Measurements from ENCODE around the gene SKOR2.
"Not testable (repeated sequence)": the region's sequence is repeated elsewhere in the genome, so short reads cannot be mapped to it uniquely, and the experiment has no call there.

Gene SKOR2

DNA sequence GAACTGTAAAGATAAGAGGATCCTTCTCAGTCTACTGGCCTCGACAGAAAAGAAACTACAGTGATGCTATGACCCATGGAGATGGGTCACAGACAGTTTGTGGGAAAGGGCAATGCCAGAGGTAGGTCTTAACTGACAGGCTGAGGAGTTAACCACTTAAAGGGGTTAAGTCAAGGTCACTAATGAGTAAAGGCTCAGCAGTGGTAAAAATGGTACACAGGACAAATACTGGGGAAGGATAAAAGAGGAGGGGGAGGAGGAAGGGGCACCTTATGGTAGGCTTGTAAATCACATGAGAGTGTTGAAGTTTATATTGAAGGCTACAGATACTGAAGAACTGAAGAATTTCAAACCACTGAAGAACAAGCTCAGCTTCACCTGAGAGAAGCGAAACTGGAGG, 85.2 kb downstream of the SKOR2 start:
- H3K4me3 ChIP-seq (replicated peaks; ENCODE audit: insufficient read depth, low read length), result no peak overlapping the region
- TF ChIP-seq POLR2AphosphoS5 (IDR thresholded peaks at IDR 0.05; ENCODE audit: low read depth), result no peak
- no peak for TF ChIP-seq REST (IDR thresholded peaks at IDR 0.05; ENCODE audit: insufficient replicate concordance, low read depth)
- TF ChIP-seq GABPA (IDR thresholded peaks at IDR 0.05; ENCODE audit: low read depth), result no peak
- TF ChIP-seq CTCF (IDR thresholded peaks at IDR 0.05; ENCODE audit: insufficient read depth, low read length), result no peak
- no peak for TF ChIP-seq SPI1 (IDR thresholded peaks at IDR 0.05; ENCODE audit: borderline replicate concordance, low read depth)
- DNase-seq (ENCODE audit: low read depth in 1 of 2, low spot score in 1 of 2), result no peak
- no peaks in the 10 kb centered on the region for H3K27me3 ChIP-seq (ENCODE audit: insufficient read depth, poor library complexity, severe bottlenecking)
- no peak overlapping the region for H3K27ac ChIP-seq (replicated peaks)

DNA sequence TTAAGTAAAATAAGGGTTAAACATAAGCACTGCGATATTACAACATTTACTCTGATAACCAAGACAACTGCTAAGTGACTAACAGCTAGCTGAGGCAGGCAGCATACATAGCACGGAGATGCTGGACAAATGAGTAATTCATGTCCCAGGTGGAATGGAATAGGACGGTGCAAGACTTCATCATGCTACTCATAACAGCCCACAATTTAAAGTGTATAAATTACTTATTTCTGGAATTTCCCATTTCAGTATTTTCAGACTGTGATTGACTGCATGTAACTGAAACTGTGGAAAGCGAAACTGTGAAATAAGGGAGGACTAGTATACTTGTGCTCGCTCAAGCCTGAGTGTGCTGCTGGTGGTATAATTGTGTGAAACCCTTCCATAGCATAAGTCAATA, 88.2 kb downstream of the SKOR2 start:
- Histone ChIP-seq H3K27ac (replicated peaks) (no peak overlapping the region), H3K27me3 (ENCODE audit: insufficient read depth, poor library complexity, severe bottlenecking) (no peaks in the 10 kb centered on the region), H3K4me3 (replicated peaks; ENCODE audit: insufficient read depth, low read length) (no peak overlapping the region)
- no peak for DNase-seq (ENCODE audit: low read depth in 1 of 2, low spot score in 1 of 2)
- TF ChIP-seq SPI1 (IDR thresholded peaks at IDR 0.05; ENCODE audit: borderline replicate concordance, low read depth), result no peak
- no peak for TF ChIP-seq REST (IDR thresholded peaks at IDR 0.05; ENCODE audit: insufficient replicate concordance, low read depth)
- no peak for TF ChIP-seq GABPA (IDR thresholded peaks at IDR 0.05; ENCODE audit: low read depth)
- no peak for TF ChIP-seq CTCF (IDR thresholded peaks at IDR 0.05; ENCODE audit: insufficient read depth, low read length)
- no peak for TF ChIP-seq POLR2AphosphoS5 (IDR thresholded peaks at IDR 0.05; ENCODE audit: low read depth)

GRCh38 chr18:47160256-47160655, 91.2 kb downstream of the SKOR2 start:
- no peak for DNase-seq (ENCODE audit: low read depth in 1 of 2, low spot score in 1 of 2)
- H3K27ac ChIP-seq (replicated peaks), result no peak overlapping the region
- H3K27me3 ChIP-seq (ENCODE audit: insufficient read depth, poor library complexity, severe bottlenecking), result no peaks in the 10 kb centered on the region
- TF ChIP-seq GABPA (IDR thresholded peaks at IDR 0.05; ENCODE audit: low read depth) (no peak), SPI1 (IDR thresholded peaks at IDR 0.05; ENCODE audit: borderline replicate concordance, low read depth) (no peak), CTCF (IDR thresholded peaks at IDR 0.05; ENCODE audit: insufficient read depth, low read length) (no peak), REST (IDR thresholded peaks at IDR 0.05; ENCODE audit: insufficient replicate concordance, low read depth) (no peak), POLR2AphosphoS5 (IDR thresholded peaks at IDR 0.05; ENCODE audit: low read depth) (no peak)
- H3K4me3 ChIP-seq (replicated peaks; ENCODE audit: insufficient read depth, low read length), result no peak overlapping the region

- not testable (repeated sequence) for H3K27me3 ChIP-seq (ENCODE audit: insufficient read depth, poor library complexity, severe bottlenecking); H3K4me3 ChIP-seq (replicated peaks; ENCODE audit: insufficient read depth, low read length); DNase-seq (ENCODE audit: low read depth in 1 of 2, low spot score in 1 of 2); H3K27ac ChIP-seq (replicated peaks)
Observed at GRCh38 chr18:47158404-47158803, 93.1 kb downstream of the SKOR2 start.

Measured in HL-60 (cell line).